GM19351 (cell line): Measurements from ENCODE around the gene CNDP2.

Experiments
- ATAC-seq: cut with Tn5 transposase; IDR thresholded peaks from one replicate; pipeline ENCODE4 v1.9.1; 2021; ENCODE audit warnings: mild to moderate bottlenecking, moderate library complexity; ENCODE audit not compliant: unreplicated experiment

Gene CNDP2

DNA sequence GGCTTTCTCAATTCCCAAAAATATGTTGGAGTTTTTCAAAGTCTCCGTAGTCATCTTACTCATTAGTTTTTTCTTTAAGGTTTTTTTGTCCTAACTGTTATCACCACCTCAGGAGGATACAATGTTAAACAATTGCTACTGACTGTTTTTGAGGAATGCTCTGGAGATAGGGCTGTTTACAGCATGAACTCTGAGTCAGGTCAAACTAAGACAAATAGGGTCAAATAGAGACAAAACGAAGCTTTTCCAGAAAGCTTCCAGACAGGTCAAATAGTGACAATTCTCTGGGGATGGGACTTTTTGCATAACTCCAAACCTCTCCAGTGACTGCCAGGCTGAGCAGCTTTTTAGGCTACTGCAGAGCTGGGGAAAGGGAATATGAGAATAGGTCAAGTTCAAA lies 23.9 kb upstream of the CNDP2 start:
- no peak for ATAC-seq

DNA sequence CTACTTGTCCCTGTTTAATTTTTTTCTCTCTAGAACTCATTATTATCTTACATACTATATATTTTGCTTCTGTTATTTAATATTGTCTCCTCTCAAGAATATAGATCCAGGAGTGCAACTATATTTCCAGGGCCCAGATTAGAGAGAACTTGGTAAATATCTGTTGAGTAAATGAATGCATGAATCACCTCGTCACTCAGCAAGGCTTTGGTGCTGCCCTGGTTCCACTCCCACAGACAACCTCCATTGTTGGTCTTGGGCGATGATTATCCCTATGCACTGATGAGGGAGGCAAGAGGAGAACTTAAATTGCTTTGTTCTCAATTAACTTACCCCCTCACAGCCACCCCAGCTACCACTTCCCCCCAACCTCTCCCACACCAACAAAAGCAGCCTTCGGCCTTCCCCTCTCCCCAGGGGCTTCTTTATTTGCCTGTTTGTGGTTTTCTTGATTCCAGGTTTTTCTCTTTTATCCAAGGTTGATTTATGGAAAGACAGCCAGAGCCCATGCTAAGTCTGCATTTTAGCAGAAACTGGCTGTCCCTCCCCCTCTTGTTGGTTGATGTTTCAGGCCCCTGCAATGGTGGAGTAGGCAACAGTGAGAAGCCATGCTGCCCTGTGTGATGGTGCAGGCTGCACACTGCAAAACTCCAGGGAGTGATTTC lies 22.1 kb upstream of the CNDP2 start:
- no peak for ATAC-seq

DNA sequence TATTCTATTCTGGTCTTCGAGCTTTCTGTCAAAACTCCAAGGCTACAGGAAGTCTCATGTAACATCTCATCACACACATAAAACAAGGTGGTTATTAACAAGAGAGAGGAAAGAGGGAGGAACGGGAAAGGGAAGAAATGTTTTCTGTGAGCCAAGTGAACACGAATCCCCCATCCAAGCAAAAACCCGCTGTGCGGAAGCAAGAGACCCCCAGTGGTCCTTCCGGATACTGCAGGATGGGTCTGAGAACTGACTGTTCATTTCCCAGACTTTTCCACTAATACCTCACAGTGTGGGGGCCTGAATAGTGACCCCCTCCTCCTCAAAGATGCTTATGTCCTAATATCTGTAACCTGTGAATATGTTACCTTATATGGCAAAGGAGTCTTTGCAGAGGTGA lies 20.0 kb upstream of the CNDP2 start:
- ATAC-seq, result no peak

DNA sequence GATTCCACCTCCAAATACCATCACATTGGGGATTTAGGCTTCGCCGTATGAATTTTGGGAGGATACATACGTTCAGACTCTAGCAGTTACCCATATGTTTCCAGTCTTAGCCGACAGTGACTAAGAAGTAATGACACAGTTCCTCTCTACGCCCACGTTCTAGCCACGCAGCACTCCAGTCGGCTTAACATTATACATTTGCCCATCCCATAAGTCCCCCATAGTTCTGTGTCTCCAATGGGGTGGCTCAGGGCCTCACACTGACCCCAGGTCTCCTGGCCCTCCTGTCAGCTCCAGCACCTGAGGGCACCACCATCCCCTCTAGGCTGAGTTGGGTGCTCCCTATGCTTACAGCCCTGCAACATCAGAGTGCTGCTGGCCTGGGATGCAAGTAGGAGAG lies 18.4 kb upstream of the CNDP2 start:
- no peak for ATAC-seq

DNA sequence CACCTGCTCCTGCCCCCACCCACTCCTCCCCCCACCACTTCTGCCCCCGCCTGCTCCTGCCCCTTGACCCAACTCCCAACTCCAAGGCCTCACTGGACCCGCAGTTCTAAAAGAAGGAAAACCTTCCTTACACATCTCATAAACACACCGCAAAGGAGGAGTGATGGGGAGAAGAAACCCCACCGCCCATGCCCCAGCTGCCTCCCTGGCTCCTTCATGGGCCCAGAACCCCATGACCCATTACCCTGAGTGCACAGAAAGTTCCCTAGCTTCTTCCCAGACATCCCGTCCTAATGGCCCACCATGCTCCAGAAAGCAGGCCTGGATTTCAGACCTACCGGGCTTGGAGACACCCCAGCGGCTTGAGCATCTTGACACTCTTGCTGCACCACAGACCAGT lies 17.8 kb upstream of the CNDP2 start:
- ATAC-seq, result no peak

DNA sequence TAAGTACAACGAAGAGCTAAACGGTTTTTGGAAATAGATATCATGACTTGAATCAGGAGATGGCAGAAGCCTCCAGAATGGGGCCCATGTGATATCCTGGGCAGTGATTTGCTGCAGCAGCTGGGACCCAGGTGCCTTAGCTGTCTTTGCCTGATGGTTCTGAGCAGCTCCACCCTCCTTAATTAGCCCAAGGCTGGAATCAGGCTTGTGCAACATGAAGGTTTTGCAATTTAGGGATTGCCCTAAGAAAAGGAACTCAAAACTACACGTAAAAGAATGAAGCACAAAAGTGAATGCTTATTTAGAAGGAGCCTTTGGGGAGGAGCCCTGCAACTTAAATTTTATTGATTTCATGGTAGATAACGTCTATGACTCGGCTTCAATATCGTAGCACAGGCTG lies 17.3 kb upstream of the CNDP2 start:
- ATAC-seq, result no peak

DNA sequence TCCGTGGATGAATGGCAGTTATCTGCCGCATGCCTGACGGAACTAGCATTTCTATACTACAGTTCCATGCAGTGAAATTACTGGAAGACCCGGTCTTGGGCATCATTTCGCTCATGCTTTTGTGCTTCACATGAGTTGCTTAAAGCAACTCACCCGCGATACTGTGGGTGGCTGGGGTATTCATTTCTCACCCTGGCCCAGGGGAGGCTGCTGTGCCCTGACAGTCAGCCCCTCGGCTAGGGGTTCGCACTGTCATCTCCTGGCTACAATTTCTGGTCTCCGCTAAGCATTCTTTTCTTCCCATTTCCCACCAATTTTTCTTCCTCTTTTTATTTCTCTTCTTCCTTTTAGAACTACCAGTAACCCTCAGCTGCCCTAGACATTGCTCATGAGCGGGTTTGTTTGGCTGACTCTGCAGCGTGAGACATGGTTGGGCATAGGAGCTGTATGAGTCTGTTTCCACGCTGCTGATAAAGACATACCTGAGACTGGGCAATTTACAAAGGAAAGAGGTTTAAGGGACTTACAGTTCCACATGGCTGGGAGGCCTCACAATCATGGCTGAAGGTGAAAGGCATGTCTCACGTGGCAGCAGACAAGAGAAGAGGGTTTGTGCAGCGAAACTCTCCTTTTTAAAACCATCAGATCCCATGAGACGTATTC lies 16.5 kb upstream of the CNDP2 start:
- no peak for ATAC-seq

DNA sequence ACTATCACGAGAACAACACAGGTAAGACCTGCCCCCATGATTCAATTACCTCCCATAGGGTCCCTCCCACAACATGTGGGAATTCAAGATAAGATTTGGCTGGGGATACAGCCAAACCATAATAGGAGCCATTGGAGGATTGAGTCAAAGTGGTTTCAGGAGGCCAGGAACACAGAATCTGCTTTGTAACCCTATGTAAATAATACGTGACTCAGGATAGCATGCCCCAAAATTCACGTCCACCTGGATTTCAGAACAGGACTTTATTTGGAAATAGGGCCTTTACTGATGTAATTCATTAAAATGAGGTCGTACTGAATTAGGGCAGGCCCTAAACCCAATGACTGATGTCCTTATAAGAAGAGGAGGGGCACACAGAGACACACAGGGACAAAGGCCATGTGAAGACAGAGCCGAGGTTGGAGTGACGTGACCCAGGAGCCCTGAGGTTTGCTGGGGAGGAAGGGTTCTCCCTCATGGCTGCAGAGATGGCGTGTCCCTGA lies 16.0 kb upstream of the CNDP2 start:
- no peak for ATAC-seq

DNA sequence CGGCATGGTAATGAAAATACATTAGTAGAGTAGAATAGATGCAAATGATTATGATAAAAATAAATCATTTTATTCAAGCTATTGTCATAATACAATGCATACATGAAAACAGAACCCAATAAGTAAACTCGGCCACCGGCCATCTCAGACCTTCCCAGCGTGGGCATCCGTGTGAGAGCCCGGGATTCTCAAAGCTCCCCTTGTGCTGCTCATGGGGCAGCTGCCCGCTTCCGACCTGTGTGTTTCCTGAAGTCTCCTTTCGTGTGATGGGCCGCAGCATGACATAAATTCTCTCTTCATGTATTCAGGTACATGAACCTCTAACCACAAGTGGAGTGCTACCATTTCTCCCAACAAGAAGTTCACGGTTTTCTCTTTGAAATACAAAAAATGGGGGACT lies 13.5 kb upstream of the CNDP2 start:
- ATAC-seq, result no peak

DNA sequence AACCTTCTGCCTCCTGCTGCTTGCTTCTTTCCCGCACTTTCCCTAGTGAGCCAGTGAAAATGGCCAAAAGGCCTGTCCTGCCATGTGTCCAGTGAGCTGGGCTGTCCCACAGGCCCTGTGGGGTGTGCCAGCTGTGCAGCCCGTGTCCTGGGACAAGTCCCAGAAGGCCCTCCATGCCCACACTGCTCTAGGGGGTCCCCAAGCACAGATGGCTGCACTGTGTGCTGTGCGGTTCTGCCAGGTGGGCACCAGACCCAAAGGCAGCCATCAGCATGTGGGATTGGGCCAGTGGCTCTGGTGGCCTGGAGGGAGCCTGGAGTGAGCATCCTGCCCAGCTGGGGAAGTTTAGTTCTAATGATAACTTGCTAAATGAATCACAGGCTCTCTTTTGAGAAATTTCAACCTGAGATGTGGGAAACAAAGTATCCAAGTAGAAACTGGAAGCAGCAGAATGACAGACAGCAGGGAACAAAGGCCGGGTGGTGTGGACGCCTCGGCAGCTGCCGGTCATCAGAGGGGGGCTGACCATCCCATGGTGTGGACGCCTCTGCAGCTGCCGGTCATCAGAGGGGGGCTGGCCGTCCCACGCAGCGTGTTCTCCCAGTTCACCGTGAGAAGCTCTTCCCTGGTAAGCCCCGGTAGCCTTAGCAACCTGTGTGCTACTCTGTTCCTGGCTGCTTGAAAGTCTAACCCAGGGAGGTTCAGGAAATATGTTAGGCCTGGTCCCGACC lies 9.9 kb upstream of the CNDP2 start:
- ATAC-seq, result no peak

DNA sequence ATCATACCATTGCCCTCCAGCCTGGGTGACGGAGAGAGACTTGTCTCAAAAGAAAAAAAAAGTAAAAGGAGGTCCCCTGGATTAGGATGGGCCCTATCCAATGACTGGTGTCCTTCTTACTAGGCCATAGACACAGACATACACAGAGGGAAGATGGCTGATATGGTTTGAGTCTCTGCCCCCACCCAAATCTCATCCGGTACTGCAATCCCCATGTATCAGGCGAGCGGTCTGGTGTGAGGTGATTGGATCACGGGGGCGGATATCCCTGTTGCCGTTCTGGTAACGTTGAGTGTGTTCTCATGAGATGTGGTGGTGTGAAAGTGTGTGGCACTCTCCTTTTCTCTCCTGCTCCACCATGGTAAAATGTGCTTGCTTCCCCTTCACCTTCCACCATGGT lies 7.8 kb upstream of the CNDP2 start:
- no peak for ATAC-seq

DNA sequence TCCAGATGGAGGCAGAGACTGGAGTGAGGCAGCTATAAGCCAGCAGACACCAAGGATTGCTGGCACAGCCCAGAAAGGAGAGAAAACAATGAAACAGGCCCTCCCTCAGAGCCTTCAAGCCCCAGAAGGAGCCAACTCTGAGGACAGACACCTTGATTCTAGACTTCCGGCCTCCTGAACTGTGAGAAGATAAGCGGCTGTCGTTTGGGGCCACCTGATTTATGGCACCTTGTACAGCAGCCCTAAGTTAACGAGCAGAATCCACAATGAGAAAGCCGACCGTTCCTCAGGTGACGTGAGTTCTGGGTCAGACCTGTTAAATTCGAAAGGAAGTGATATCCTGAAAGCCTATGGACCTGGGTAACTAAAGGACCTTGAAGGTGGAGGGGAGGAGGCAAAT lies 7.3 kb upstream of the CNDP2 start:
- no peak for ATAC-seq

DNA sequence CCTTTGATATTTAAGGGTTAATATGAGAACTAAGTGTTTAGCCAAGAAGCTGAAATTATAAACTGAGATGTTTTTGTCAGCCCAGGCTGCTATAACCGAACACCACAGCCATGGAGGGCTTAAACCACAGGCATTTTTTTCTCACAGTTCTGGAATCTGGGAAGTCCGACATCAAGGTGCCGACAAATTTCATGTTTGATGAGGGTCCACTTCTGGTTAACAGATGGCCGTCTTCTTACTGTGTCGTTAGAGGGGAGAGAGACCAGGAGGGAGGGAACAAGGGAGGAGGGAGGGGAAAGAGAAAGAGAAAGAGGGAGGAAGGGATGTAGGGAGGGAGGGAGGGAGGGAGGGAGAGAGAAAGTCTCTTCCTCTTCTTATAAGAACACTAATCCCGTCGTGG lies 6.5 kb upstream of the CNDP2 start:
- no peak for ATAC-seq

DNA sequence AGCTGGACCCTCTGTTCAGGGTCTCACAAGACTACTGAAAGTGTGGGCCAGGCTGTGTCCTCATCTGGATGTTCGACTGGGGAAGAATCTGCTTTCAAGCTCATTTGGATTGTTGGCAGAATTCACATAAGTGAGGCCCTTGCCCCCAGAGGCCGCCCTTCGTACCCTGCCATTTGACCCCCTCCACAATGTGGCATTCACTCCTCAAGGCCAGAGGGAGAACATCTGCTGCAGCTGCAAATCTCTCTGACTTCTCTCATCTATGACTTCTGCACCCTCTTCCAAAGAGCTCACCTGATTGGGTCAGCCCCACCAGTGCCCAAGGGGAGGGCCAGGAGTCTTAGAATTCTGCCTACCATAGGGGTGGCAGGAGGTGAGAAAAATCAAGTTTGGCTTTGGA lies 3.9 kb upstream of the CNDP2 start:
- no peak for ATAC-seq

DNA sequence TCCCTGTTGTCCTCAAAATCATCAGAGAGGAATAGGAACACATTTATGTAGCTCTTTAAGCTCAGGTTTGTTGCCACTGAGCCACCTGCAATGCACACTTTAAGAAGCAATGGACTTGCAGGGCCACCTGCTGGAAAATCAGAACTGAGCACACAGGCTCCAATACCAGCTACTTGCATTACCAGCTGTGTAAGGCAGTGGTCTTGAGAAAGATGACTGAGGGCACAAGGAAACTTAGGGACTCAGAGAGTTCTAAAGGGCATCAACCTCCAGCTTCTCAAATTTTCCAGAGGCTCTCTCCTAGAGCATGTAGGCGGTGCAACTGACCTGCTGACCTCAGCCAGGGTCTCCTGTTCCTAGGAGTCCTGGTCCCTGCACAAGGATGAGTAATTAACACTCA lies 2.5 kb upstream of the CNDP2 start:
- peak; percentile 34 for ATAC-seq

DNA sequence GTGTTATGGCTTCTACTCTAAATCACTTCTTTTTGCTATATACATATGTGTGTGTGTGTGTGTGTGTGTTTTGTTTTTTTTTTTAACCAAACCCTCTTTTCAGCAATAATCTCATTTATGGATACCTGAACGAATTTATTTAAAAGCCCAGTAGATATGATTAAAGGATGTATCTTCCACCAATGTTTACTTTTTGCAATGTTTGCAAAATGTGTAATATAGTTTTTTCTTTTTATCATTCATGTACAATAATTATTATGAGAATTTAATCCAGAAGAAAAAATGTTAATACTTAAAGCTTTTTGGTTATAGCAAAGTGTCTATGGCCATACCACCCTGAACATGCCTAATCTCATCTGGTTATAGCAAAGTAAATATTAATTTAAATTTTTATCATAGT lies 1.6 kb upstream of the CNDP2 start:
- no peak for ATAC-seq

DNA sequence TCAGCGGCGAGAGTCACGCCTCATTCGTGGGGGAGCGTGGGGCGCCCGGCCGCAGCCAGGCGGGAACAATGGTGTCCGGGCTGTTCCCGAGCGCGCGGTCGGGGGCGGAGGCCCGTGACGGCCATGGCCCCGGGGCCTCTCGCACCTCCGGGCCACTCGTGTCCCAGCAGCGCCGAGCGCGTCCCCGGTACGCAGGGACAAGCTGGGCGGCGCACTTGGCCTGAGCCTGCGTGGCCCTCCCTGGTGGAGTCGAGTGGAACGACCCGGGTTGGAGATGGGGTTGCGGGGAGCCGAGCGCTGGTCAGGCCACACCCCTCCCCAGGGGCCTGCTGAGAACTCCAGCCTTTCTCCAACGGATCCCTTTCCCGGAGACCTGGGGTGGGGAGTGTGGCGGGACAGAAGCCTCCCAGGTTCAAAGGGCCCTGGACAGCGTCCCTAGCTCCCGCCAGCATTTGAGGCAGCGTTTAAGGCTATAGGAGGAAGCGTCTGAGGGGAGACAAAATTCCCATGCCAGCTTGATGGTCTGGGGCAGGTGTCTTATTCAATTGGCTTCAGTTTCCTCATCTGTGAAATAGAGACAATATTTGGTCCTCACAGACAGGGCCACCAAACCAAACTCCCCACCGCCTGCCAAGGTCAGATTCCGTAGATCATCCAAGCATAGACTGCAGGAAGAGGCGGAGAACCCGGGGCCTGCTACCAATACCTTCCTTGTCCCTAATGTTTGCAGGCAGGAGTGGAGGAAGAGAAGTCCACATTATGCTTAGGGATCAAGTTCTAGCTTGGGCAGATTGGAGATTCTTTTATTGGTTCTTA lies 553 bp downstream of the CNDP2 start:
- ATAC-seq, result peak; percentile 30

DNA sequence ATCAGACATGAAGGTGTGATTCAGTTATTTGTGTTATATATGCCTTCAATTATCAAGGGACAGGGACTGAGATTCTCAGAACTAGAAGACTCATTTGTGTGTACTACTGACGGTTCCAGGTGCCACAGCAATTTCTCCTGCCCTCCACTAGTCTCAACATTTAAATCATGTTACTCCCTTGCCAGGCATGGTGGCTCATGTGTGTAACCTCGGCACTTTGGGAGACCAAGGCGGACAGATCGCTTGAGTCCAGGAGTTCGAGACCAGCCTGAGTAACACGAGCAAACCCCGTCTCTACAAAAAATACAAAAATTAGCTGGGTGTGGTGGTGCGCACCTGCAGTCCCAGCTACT lies 1.1 kb downstream of the CNDP2 start:
- ATAC-seq, result no peak

DNA sequence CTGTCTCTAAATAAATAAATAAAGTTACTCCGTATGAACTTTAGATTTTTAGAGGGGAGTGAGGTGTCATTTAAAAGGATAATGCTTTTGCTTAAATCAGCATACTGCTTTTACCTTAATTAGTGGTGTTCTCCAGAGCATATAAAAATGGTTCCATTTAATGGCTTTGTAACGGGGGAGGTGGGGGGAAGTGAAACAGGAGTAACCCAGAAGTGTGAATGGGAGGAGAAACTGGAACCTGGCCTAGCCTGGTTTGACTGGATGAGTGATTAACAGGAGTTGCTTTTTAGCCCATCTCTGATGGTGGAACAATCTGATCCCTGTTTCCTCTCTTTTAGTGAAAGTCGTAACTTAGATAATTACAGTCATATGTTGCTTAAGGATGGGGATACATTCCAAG lies 1.6 kb downstream of the CNDP2 start:
- no peak for ATAC-seq

DNA sequence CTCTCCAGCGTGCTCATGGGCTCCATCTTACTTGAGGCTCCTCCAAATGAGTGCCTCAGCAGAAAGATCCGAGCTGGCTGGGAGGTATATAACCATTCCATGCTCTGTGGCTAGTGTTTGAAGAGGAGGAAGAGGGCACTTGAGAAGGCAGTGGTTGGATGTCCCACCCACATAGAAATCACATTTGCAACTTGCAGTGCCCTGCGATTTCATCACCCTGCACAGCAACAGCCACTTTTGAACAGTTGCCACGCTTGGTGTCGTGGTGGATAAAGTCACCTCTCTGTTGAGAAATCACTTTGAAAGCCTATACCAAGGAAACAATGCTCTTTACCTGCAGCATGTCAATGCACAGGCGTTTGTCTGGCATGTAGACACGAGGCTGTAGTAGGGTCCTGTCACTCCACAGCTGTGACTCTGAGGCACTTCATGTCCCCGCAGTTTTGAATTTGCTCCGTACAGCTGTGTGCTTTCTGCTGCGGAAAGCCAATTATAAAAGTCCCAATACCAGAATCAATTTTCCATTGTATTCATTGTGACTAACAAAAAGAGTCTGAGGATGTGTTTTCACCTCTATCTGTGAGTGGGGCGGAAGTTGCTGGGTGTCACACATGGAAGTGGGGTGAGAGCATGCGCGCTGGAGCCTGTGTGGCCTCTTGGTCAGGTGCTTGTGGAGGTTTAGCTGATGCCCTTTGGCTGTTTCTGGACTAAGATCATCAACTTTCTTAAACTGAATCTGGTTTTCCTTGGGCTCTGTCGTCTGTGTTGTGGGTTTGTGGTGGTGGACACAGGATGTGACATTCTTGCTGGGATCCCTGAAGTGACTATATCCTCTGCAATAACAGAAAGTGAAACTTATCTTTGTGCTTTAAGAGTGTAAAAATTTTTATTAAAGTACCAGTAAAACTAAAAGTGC lies 2.8 kb downstream of the CNDP2 start:
- peak; percentile 43 for ATAC-seq
